HCT116 (cell line): ENCODE data around the gene CNTROB. TPM values are rescaled to one million over a fixed set of nuclear protein-coding genes. Genes with fewer than 3 reads are reported as not detected.

ENCODE experiments used
- ATAC-seq: fragments of 200-7000 bp; cut with Tn5 transposase; 2 replicates; pipeline ENCODE4 v1.9.1; 2020; ENCODE audit warnings: mild to moderate bottlenecking, moderate library complexity
- BruUV-seq: library from RNA; stranded (reverse); fragments of 400-500 nt; replicated peaks from 2 replicates; lab custom pipeline; 2021; lab: Mats Ljungman, UMichigan
- CTCF ChIA-PET: fragments of 300-600 bp; sonication (Branson Sonifier 250); formaldehyde crosslinking; loops from one replicate; lab custom pipeline; 2021; ENCODE audit warnings: antibody characterized with exemption; lab: Charles Lee
- POLR2A ChIA-PET: fragments of 300-600, 350-600 bp; sonication (Branson Sonifier 250); formaldehyde crosslinking; loops from one replicate; lab custom pipeline; 2021; ENCODE audit warnings: antibody characterized with exemption; lab: Charles Lee
- RAD21 ChIA-PET, 2 experiments: fragments of 300-600 bp; sonication (Branson Sonifier 250); formaldehyde crosslinking; loops; one replicate each; lab custom pipeline; 2023; ENCODE audit warnings: low total read pairs in 2 of 2; ENCODE audit not compliant: uncharacterized antibody in 2 of 2, unreplicated experiment in 2 of 2, low non-redundant PET in 1 of 2; lab: Charles Lee
- DNase-seq: peaks from one replicate; pipeline ENCODE4 v3.0.0-alpha.2; 2010; ENCODE audit warnings: low read depth, low spot score
- H2AFZ ChIP-seq: fragments of 200-600 bp; shearing (Covaris generic), sonication (generic); 2 replicates; pipeline ENCODE4 v1.6.1; 2017; ENCODE audit warnings: low read depth, mixed run types, mixed read lengths, antibody characterized with exemption, low read length; ENCODE audit not compliant: poor library complexity, severe bottlenecking
- H3K27ac ChIP-seq: 2 replicates; pipeline ENCODE4 v1.5.1; 2012; ENCODE audit warnings: low read depth, low read length
- H3K27me3 ChIP-seq: fragments of 200-600 bp; sonication (generic); 2 replicates; pipeline ENCODE4 v1.6.1; 2016; ENCODE audit warnings: mixed run types, low read length, mixed read lengths; ENCODE audit not compliant: insufficient read depth
- H3K36me3 ChIP-seq, 2 experiments: fragments of 200-500 bp in 1 of 2; fragments of 200-600 bp in 1 of 2; sonication (Bioruptor generic) in 1 of 2; sonication (generic) in 1 of 2; 2 replicates each; pipeline versions ENCODE4 v1.5.1 to v1.6.1; 2014 to 2016; ENCODE audit warnings: low read length in 2 of 2, inconsistent platforms in 1 of 2, mixed read lengths in 1 of 2, mixed run types in 1 of 2; ENCODE audit not compliant: insufficient read depth in 2 of 2, control insufficient read depth in 1 of 2
- H3K4me1 ChIP-seq, 2 experiments: fragments of 200-600 bp in 1 of 2; sonication (generic) in 1 of 2; 2 replicates each; pipeline versions ENCODE4 v1.5.1 to v1.6.1; 2012 to 2017; ENCODE audit warnings: low read length in 2 of 2, inconsistent platforms in 1 of 2, mild to moderate bottlenecking in 1 of 2, mixed read lengths in 1 of 2, mixed run types in 1 of 2, moderate library complexity in 1 of 2; ENCODE audit not compliant: insufficient read depth in 2 of 2, control insufficient read depth in 1 of 2
- H3K4me2 ChIP-seq: fragments of 200-600 bp; sonication (generic); 2 replicates; pipeline ENCODE4 v1.6.1; 2017; ENCODE audit warnings: mixed run types, low read length, mixed read lengths
- H3K4me3 ChIP-seq, 2 experiments: fragments of 200-600 bp in 1 of 2; sonication (generic) in 1 of 2; replicated peaks in 1 of 2; 2 replicates each; pipeline ENCODE4 v1.5.1; 2011 to 2016; ENCODE audit warnings: low read length in 2 of 2, control low read depth in 1 of 2, low read depth in 1 of 2, mild to moderate bottlenecking in 1 of 2, mixed read lengths in 1 of 2, mixed run types in 1 of 2
- H3K79me2 ChIP-seq: fragments of 200-600 bp; sonication (generic); 2 replicates; pipeline ENCODE4 v1.6.1; 2017; ENCODE audit warnings: mild to moderate bottlenecking, mixed run types, low read length, moderate library complexity, mixed read lengths; ENCODE audit not compliant: insufficient read depth
- H3K9ac ChIP-seq: fragments of 200-600 bp; sonication (generic); 2 replicates; pipeline ENCODE4 v1.6.1; 2016; ENCODE audit warnings: low read length, mixed read lengths
- H3K9me2 ChIP-seq: fragments of 200-600 bp; sonication (generic), shearing (Covaris generic); 2 replicates; pipeline ENCODE4 v1.6.1; 2017; ENCODE audit warnings: mixed run types, mild to moderate bottlenecking, moderate library complexity; ENCODE audit not compliant: insufficient read depth
- H3K9me3 ChIP-seq, 2 experiments: fragments of 200-500 bp in 1 of 2; fragments of 200-600 bp in 1 of 2; sonication (Bioruptor generic) in 1 of 2; sonication (generic) in 1 of 2; 2 replicates each; pipeline ENCODE4 v1.6.1; 2014 to 2017; ENCODE audit warnings: low read length in 2 of 2, mixed read lengths in 2 of 2, inconsistent platforms in 1 of 2, low read depth in 1 of 2, mild to moderate bottlenecking in 1 of 2, mixed run types in 1 of 2, moderate library complexity in 1 of 2; ENCODE audit not compliant: control insufficient read depth in 1 of 2, insufficient read depth in 1 of 2
- H4K20me1 ChIP-seq: fragments of 200-600 bp; sonication (generic), shearing (Covaris generic); 2 replicates; pipeline ENCODE4 v1.6.1; 2017; ENCODE audit warnings: mixed run types, mild to moderate bottlenecking, moderate library complexity; ENCODE audit not compliant: insufficient read depth
- CEBPB ChIP-seq: IDR thresholded peaks from 2 replicates; pipeline ENCODE4 v1.6.1; 2012; ENCODE audit warnings: low read depth
- CTCF ChIP-seq, 3 experiments: fragments of 200-600 bp in 1 of 3; sonication (generic) in 1 of 3; IDR thresholded peaks in 2 of 3; conservative IDR thresholded peaks in 1 of 3; 2 replicates each; pipeline ENCODE4 v1.5.1; 2012 to 2017; ENCODE audit warnings: low read depth in 2 of 3, low read length in 2 of 3, antibody characterized with exemption in 1 of 3, borderline replicate concordance in 1 of 3, control low read depth in 1 of 3, mild to moderate bottlenecking in 1 of 3, mixed read lengths in 1 of 3, mixed run types in 1 of 3, moderate library complexity in 1 of 3; ENCODE audit not compliant: insufficient read depth in 1 of 3
- EGR1 ChIP-seq: IDR thresholded peaks from 2 replicates; pipeline ENCODE4 v1.6.1; 2012; ENCODE audit warnings: low read depth
- EZH2 ChIP-seq: fragments of 200-600 bp; sonication (generic); IDR thresholded peaks from 2 replicates; pipeline ENCODE4 v1.6.1; 2017; ENCODE audit warnings: antibody characterized with exemption, mixed run types
- MAX ChIP-seq: IDR thresholded peaks from 2 replicates; pipeline ENCODE4 v1.6.1; 2012
- POLR2AphosphoS5 ChIP-seq: IDR thresholded peaks from 2 replicates; pipeline ENCODE4 v1.6.1; 2011; ENCODE audit warnings: mild to moderate bottlenecking, low read depth, low read length, moderate library complexity
- SP1 ChIP-seq: IDR thresholded peaks from 2 replicates; pipeline ENCODE4 v1.6.1; 2012; ENCODE audit warnings: low read depth
- TCF7L2 ChIP-seq: IDR thresholded peaks from 2 replicates; pipeline ENCODE4 v1.7.0; 2011; ENCODE audit warnings: borderline replicate concordance, inconsistent platforms; ENCODE audit not compliant: insufficient read depth, insufficient read length; ENCODE audit errors: extremely low read depth
- ZFX ChIP-seq: fragments of 450-650 bp; IDR thresholded peaks from 2 replicates; pipeline ENCODE4 v1.6.1; 2017
- intact Hi-C: fragments of 100-400 bp; cut with micrococcal nuclease; formaldehyde crosslinking; loops from 2 replicates; pipeline ENCODE4 v1.10.0; 2022
- total RNA-seq: library from RNA; stranded (reverse); gene quantifications from one replicate; pipeline ENCODE4 v1.2.1, GENCODE V29; 2021; ENCODE audit not compliant: unreplicated experiment

The CNTROB gene
- total RNA-seq, 1 experiment from 2014 or later, result 54.6 TPM

GRCh38 chr17:7889166-7889955 lies 42.6 kb upstream of the CNTROB start:
- Histone ChIP-seq H3K4me3 (peak overlapping the region in 1 of 2 experiments; percentile 82; a peak in 2 of 4 replicates), H3K9me3 (no peaks in the 10 kb centered on the region), H3K36me3 (peaks cover 14 to 15% of the 10 kb centered on the region in 2 experiments; a peak in 3 of 4 replicates), H4K20me1 (no peaks in the 10 kb centered on the region), H3K27me3 (no peaks in the 10 kb centered on the region), H3K79me2 (peaks cover 33% of the 10 kb centered on the region), H3K4me1 (peaks cover 30 to 44% of the 10 kb centered on the region in 2 experiments), H2AFZ (no peak overlapping the region), H3K9me2 (no peaks in the 10 kb centered on the region), H3K27ac (peak overlapping the region; percentile 97), H3K9ac (peak overlapping the region; percentile 77), H3K4me2 (peak overlapping the region; percentile 99)
- TF ChIP-seq POLR2AphosphoS5 (peak; percentile 50), TCF7L2 (peak; percentile 69), EZH2 (no peak), CEBPB (no peak), MAX (peak; percentile 25; the same call in 1 of the 2 replicates), SP1 (0 out of 2 replicates have a peak, but pooled peaks have one; percentile 36), EGR1 (no peak), ZFX (no peak), CTCF (IDR thresholded peaks at IDR 0.05 in 2 of 3, conservative IDR thresholded peaks at IDR 0.05 in 1 of 3; ENCODE audit: borderline replicate concordance in 1 of 3, insufficient read depth in 1 of 3, low read depth in 2 of 3, low read length in 2 of 3) (peak in 2 of 3 experiments; percentile 49 to 56; a peak in 4 of 6 replicates)
- intact Hi-C loops, result no loop called here
- BruUV-seq, result no TSS peak
- RAD21 ChIA-PET, result no interaction called here
- DNase-seq, result peak; percentile 74
- peak; percentile 46 for ATAC-seq
- CTCF ChIA-PET, result interaction anchor here (1.0 kb wide), 1 partner anchor 101 kb away, joined by 4 read pairs; no protein-coding TSS in a partner anchor
- POLR2A ChIA-PET, result no interaction called here
